GM10266 (cell line): ENCODE measurements around the gene DIO3.
"Not testable (repeated sequence)": the region's sequence is repeated elsewhere in the genome, so short reads cannot be mapped to it uniquely, and the experiment has no call there.

Source experiments
- DNase-seq: peaks from one replicate; pipeline ENCODE4 v3.0.0; 2012; ENCODE audit errors: extremely low spot score
- CTCF ChIP-seq: IDR thresholded peaks from 2 replicates; pipeline ENCODE4 v1.5.1; 2012; ENCODE audit warnings: mild to moderate bottlenecking, low read depth; ENCODE audit not compliant: control insufficient read depth, insufficient read depth; ENCODE audit errors: missing control alignments

Gene DIO3

DNA sequence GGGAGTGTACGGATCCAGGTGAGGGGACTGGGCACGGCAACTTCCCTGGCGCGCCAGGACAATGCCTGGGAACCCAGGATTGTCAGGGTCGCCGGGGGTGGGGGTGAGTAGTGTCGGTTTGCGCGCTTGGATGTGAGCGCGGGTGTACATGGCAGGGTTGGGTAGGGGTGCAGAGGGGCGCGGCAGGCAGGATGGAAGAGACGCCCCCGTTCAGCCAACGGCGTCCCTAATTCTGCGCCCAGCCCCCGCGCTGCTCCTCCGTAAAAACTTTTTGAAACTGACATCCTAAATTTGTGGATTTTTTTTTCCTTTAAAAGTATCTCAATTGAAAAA is 3.1 kb downstream of the DIO3 start:
- no peak for TF ChIP-seq CTCF
- DNase-seq: no peak

DNA sequence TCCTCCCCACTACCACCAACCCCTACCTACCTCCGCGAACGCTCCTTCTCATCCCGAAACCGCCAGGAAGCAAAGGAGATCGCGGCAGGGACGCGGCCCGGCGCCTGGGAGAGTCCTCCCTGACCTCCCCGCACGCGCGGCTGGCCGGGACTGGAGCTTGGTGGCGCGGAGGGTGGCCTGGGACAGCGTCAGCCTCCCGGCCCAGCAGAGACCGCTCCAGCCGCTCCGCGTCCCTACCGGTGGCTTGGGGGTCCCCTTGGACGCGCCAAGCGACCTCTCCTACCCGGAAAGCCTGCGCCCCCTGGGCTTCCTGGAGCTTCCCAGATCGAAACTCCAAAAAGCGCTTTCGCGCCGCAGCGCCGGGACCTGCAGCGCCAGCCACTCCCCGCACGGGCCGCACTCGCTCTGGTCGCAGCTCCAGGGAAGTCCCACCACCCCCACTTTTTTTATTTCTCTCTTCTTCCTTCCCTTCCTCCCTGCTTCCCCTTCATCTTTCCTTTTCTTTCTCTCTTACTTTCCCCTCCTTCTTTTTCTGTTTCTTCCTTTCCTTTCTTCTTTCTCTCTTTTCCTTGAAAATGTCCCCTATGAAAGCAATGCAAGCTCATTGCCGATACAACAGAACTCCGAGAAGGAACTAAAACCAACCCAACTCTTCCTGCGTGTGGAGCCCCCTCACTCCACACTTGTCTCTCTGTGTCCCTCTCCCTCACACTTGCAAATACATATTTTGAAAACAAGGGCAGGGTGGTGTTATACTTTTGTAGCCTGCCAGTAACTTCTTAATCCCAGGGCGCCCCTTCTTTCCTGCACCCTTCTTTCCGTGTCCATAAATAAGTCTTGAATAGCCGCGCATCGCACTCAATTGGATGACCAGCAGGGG is 3.8 kb downstream of the DIO3 start:
- DNase-seq: no peak
- TF ChIP-seq CTCF: no peak

GRCh38 chr14:101567252-101567651 is 6.0 kb downstream of the DIO3 start:
- DNase-seq: no peak
- TF ChIP-seq CTCF: no peak

DNA sequence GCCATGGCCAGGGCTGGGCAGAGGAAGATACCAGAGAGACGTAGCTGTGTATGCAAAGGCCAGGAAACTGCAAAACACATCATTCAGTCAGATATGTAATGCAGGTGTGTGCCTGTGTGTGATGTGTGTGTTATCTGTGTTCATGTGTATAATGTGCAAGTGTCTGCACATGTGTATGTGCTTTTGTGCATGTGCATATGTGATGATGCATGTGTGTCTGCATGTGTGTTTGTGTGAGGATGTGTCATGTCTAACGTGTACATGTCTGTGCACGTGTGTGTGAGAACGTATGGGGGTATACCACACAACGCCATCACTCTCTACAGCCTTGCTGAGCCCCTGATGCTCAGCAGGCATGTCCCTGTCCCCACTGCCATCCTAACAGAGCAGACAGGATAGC is 9.7 kb downstream of the DIO3 start:
- no peak for TF ChIP-seq CTCF
- no peak for DNase-seq

- not testable (repeated sequence) for DNase-seq
These were observed 11.2 kb downstream of the DIO3 start for GRCh38 chr14:101572526-101572925.

DNA sequence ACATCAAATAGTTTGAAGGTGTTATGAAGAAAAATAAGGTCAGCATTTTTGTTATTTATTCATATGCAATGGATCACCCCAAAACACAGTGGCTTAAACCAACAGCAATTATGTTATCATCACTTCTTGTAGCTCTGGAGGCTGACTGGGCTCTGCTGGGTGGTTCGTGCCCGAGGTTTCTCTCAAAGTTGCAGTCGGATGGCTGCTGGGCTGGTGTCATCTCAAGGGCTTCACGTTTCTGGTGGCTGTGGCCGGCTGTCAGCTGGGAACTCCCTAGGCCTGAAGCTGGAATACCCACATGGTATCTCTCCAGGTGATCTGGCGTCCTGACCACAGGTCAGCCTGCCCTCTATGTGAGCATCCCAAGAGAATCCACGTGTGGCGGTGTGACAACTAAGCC is 12.0 kb downstream of the DIO3 start:
- no peak for TF ChIP-seq CTCF
- no peak for DNase-seq

DNA sequence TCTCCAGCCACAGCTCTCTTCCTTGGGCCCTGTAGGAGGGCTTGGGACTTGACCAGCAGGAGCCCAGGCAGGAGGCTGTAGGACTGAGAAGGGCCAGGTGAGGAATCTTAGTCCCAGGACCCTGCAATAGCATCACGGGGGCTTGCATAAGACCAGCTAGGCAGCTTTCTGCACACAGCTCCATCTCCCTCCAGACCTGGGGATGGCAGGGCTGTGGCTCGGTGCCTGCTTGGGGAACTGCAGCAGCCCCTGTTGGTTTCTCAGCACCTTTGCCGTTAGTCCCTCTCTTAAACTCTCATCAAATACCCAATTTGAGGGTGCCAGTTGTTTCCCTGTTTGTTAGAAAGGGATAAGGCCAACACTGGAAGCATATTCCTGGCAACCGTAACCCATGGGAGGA is 14.3 kb downstream of the DIO3 start:
- DNase-seq: no peak
- TF ChIP-seq CTCF: no peak
